A549 (cell line): ENCODE measurements around the gene PDGFD. TPM values are rescaled to one million over a fixed set of nuclear protein-coding genes. Genes with fewer than 3 reads are reported as not detected.

Experiments
- ATAC-seq, 2 experiments: fragments of 200-7000 bp in 1 of 2; fragments of >200 bp in 1 of 2; cut with Nextera tagmentation in 1 of 2; cut with Tn5 transposase in 1 of 2; 3 replicates each; pipeline versions ENCODE4 v1.8.0 to v1.9.1; 2018 to 2020; ENCODE audit warnings: mild to moderate bottlenecking in 1 of 2, moderate library complexity in 1 of 2
- CTCF ChIA-PET: fragments of 300-600 bp; sonication (Branson Sonifier 250); formaldehyde crosslinking; extraction: SDS; loops from one replicate; lab custom pipeline; 2021; ENCODE audit warnings: antibody characterized with exemption, inconsistent platforms; lab: Yijun Ruan, JAX
- POLR2A ChIA-PET: fragments of 350-600 bp; formaldehyde crosslinking; extraction: SDS; loops from one replicate; lab custom pipeline; 2021; ENCODE audit warnings: antibody characterized with exemption, inconsistent platforms; lab: Yijun Ruan, JAX
- DNase-seq, 2 experiments: peaks; one replicate each; pipeline versions ENCODE4 v3.0.0 to v3.0.0-alpha.2; 2011 to 2016; ENCODE audit warnings: low read depth in 1 of 2, low spot score in 1 of 2
- FAIRE-seq: peaks from 2 replicates; lab custom pipeline; 2011; peaks lifted over from hg19 to GRCh38; lab: Jason Lieb, UNC
- H3K27ac ChIP-seq, 2 experiments: fragments of >200 bp; sonication (Bioruptor Twin); formaldehyde crosslinking; 3 replicates each; pipeline ENCODE4 v1.5.1; 2016 to 2017
- H3K4me1 ChIP-seq: fragments of >200 bp; sonication (Bioruptor Twin); formaldehyde crosslinking; 3 replicates; pipeline ENCODE4 v1.6.1; 2016
- H3K4me2 ChIP-seq: fragments of >200 bp; sonication (Bioruptor Twin); formaldehyde crosslinking; 3 replicates; pipeline ENCODE4 v1.6.1; 2016
- H3K4me3 ChIP-seq: fragments of >200 bp; sonication (Bioruptor Twin); formaldehyde crosslinking; 3 replicates; pipeline ENCODE4 v1.5.1; 2016
- H3K9me3 ChIP-seq: fragments of >200 bp; sonication (Bioruptor Twin); formaldehyde crosslinking; 3 replicates; pipeline ENCODE4 v1.6.1; 2016
- BHLHE40 ChIP-seq: IDR thresholded peaks from 2 replicates; pipeline ENCODE4 v1.6.1; 2012; ENCODE audit warnings: low read depth, low read length, inconsistent platforms
- CBX8 ChIP-seq: fragments of 200-600 bp; sonication (generic); IDR thresholded peaks from 2 replicates; pipeline ENCODE4 v1.6.1; 2016
- CHD2 ChIP-seq: fragments of 150-350 bp; IDR thresholded peaks from 2 replicates; pipeline ENCODE4 v1.6.1; 2014; ENCODE audit warnings: low read length; ENCODE audit not compliant: partially characterized antibody
- CHD4 ChIP-seq: fragments of 200-600 bp; sonication (generic); IDR thresholded peaks from 2 replicates; pipeline ENCODE4 v1.6.1; 2016; ENCODE audit warnings: antibody characterized with exemption, mild to moderate bottlenecking, borderline replicate concordance
- CTCF ChIP-seq: fragments of >200 bp; sonication (Bioruptor Twin); formaldehyde crosslinking; IDR thresholded peaks from 3 replicates; pipeline ENCODE4 v1.5.1; 2016
- FOSL2 ChIP-seq, 2 experiments: fragments of 450-650 bp in 1 of 2; fragments of >200 bp in 1 of 2; sonication (Bioruptor Twin) in 1 of 2; formaldehyde crosslinking; IDR thresholded peaks; 2 replicates each; pipeline versions ENCODE4 v1.5.0 to v1.6.1; 2016 to 2020; ENCODE audit warnings: mild to moderate bottlenecking in 1 of 2, moderate library complexity in 1 of 2
- HOXA7 ChIP-seq: fragments of 250-450 bp; sonication (Bioruptor Pico); IDR thresholded peaks from 2 replicates; pipeline ENCODE4 v1.5.0; 2020; ENCODE audit warnings: mild to moderate bottlenecking, moderate library complexity
- HOXB13 ChIP-seq: fragments of 250-450 bp; sonication (Bioruptor Pico); IDR thresholded peaks from 2 replicates; pipeline ENCODE4 v1.5.0; 2020; ENCODE audit warnings: low read depth, mild to moderate bottlenecking, moderate library complexity
- JUNB ChIP-seq: fragments of >200 bp; sonication (Bioruptor Twin); formaldehyde crosslinking; IDR thresholded peaks from 2 replicates; pipeline ENCODE4 v1.6.1; 2016
- NFE2L2 ChIP-seq: fragments of 150-350 bp; conservative IDR thresholded peaks from 2 replicates; pipeline ENCODE4 v1.6.1; 2014; ENCODE audit warnings: low read length
- RARB ChIP-seq: fragments of 250-450 bp; sonication (Bioruptor Pico); IDR thresholded peaks from 2 replicates; pipeline ENCODE4 v1.8.0; 2021; ENCODE audit warnings: mild to moderate bottlenecking, moderate library complexity
- RCOR1 ChIP-seq: fragments of 150-350 bp; IDR thresholded peaks from 2 replicates; pipeline ENCODE4 v1.6.1; 2014; ENCODE audit warnings: antibody characterized with exemption, low read length, low read depth
- RFX5 ChIP-seq: fragments of 450-650 bp; IDR thresholded peaks from 2 replicates; pipeline ENCODE4 v1.7.1; 2014; ENCODE audit warnings: antibody characterized with exemption, mild to moderate bottlenecking, moderate library complexity
- SMC3 ChIP-seq: fragments of >200 bp; sonication (Bioruptor Twin); formaldehyde crosslinking; IDR thresholded peaks from 3 replicates; pipeline ENCODE4 v1.6.1; 2018; ENCODE audit warnings: inconsistent platforms
- SREBF2 ChIP-seq: fragments of 450-650 bp; IDR thresholded peaks from 2 replicates; pipeline ENCODE4 v1.6.1; 2014; ENCODE audit warnings: mild to moderate bottlenecking, moderate library complexity
- USF2 ChIP-seq: fragments of 450-650 bp; IDR thresholded peaks from 2 replicates; pipeline ENCODE4 v1.6.1; 2014; ENCODE audit warnings: antibody characterized with exemption
- ZC3H11A ChIP-seq: fragments of 450-650 bp; IDR thresholded peaks from 2 replicates; pipeline ENCODE4 v1.6.1; 2014; ENCODE audit warnings: antibody characterized with exemption, mild to moderate bottlenecking
- ZFP36 ChIP-seq: fragments of 450-650 bp; IDR thresholded peaks from 2 replicates; pipeline ENCODE4 v1.6.1; 2014; ENCODE audit warnings: borderline replicate concordance; ENCODE audit not compliant: partially characterized antibody
- ZSCAN20 ChIP-seq: fragments of 250-450 bp; sonication (Bioruptor Pico); IDR thresholded peaks from 2 replicates; pipeline ENCODE4 v1.8.0; 2022; ENCODE audit warnings: mild to moderate bottlenecking, moderate library complexity
- WGBS: methylation state at CpG from one replicate; pipeline ENCODE4 v1.1.6; 2017; ENCODE audit errors: missing lambda C conversion rate; 5-methylcytosine and 5-hydroxymethylcytosine counted together
- polyA plus RNA-seq, 4 experiments: library from polyadenylated mRNA; depleted of rRNA in 3 of 4; stranded (reverse); fragments of >200 nt; fragmentation: RNase III in 1 of 4; extraction: RNeasy Plus Mini Kit Qiagen cat#74134 plus additional on column Dnase treatment in 1 of 4; gene quantifications; 2 replicates in 3 of 4; 3 replicates in 1 of 4; pipeline ENCODE4 v1.2.3, GENCODE V29; 2011 to 2017

The PDGFD gene
- polyA plus RNA-seq, 2 of the 4 experiments (the other 2 are of a cell fraction), result 11.1 to 29.7 TPM

GRCh38 chr11:103887001-103887658, 276.8 kb downstream of the PDGFD start (continued):
- no peak for TF ChIP-seq ZFP36
- TF ChIP-seq JUNB, result no peak
- no peak for TF ChIP-seq FOSL2 (IDR thresholded peaks at IDR 0.05)
- no peak for TF ChIP-seq FOSL2 (CRISPR knock-in tag; IDR thresholded peaks at IDR 0.05)
- no peak for TF ChIP-seq ZC3H11A
- TF ChIP-seq CHD2, result no peak
- no peak for TF ChIP-seq HOXB13 (CRISPR knock-in tag)
- no peak for TF ChIP-seq NFE2L2
- TF ChIP-seq, all 56 proteins: peak for 0

- Histone ChIP-seq H3K4me1 (no peaks in the 10 kb centered on the region), H3K27ac (no peak overlapping the region), H3K9me3 (no peaks in the 10 kb centered on the region), H3K4me3 (no peak overlapping the region), H3K4me2 (no peak overlapping the region)
- no peak for FAIRE-seq
- 74% methylated on average over 1 of the region's 1 CpG for WGBS
- no peak for ATAC-seq
- ChIA-PET POLR2A (no interaction called here), CTCF (no interaction called here)
- no peak for TF ChIP-seq RCOR1
- no peak for DNase-seq
Observed at GRCh38 chr11:103883856-103884255, 280.1 kb downstream of the PDGFD start.

GRCh38 chr11:103883291-103883690, 280.7 kb downstream of the PDGFD start:
- FAIRE-seq (no peak), DNase-seq (no peak), ATAC-seq (no peak)
- Histone ChIP-seq H3K4me3 (no peak overlapping the region), H3K9me3 (no peaks in the 10 kb centered on the region), H3K4me1 (no peaks in the 10 kb centered on the region), H3K27ac (no peak overlapping the region), H3K4me2 (no peak overlapping the region)
- ChIA-PET CTCF (no interaction called here), POLR2A (no interaction called here)
- WGBS, result 89% methylated on average over 2 of the region's 2 CpGs
- TF ChIP-seq RARB (CRISPR knock-in tag) (no peak), SREBF2 (no peak), RCOR1 (no peak), CHD4 (no peak), RFX5 (no peak), CTCF (no peak)

- ATAC-seq (no peak), FAIRE-seq (no peak), DNase-seq (no peak)
- POLR2A ChIA-PET, result no interaction called here
- H3K4me3 ChIP-seq, result no peak overlapping the region
- H3K4me1 ChIP-seq, result no peaks in the 10 kb centered on the region
- no peak overlapping the region for H3K4me2 ChIP-seq
- H3K9me3 ChIP-seq, result no peaks in the 10 kb centered on the region
- H3K27ac ChIP-seq, result no peak overlapping the region
- 85% methylated on average over 1 of the region's 1 CpG for WGBS
- CTCF ChIA-PET, result no interaction called here
- TF ChIP-seq USF2 (no peak), SMC3 (no peak)
Observed at GRCh38 chr11:103881584-103881983, 282.4 kb downstream of the PDGFD start.

GRCh38 chr11:103880968-103881367, 283.0 kb downstream of the PDGFD start:
- Histone ChIP-seq H3K4me3 (no peak overlapping the region), H3K9me3 (no peaks in the 10 kb centered on the region), H3K27ac (no peak overlapping the region), H3K4me1 (no peaks in the 10 kb centered on the region), H3K4me2 (no peak overlapping the region)
- TF ChIP-seq CBX8, result no peak
- TF ChIP-seq ZSCAN20, result no peak
- TF ChIP-seq ZFP36, result no peak
- TF ChIP-seq ZC3H11A, result no peak
- no peak for TF ChIP-seq HOXA7
- TF ChIP-seq BHLHE40, result no peak
- TF ChIP-seq CTCF, result no peak
- ATAC-seq (no peak), DNase-seq (no peak), FAIRE-seq (no peak)
- 73% methylated on average over 4 of the region's 4 CpGs for WGBS
- ChIA-PET POLR2A (no interaction called here), CTCF (no interaction called here)
